Sigmoid colon (tissue), 3 donors: ENCODE results near the gene KLHL30.

Source experiments
- CTCF ChIP-seq, 4 experiments: fragments of 450-650 bp in 3 of 4; fragments of 200-600 bp in 1 of 4; IDR thresholded peaks; one replicate each; pipeline ENCODE4 v1.5.1; 2016 to 2019; ENCODE audit warnings: antibody characterized with exemption in 4 of 4, mild to moderate bottlenecking in 3 of 4, moderate library complexity in 2 of 4
- POLR2A ChIP-seq, 2 donors: fragments of 450-650 bp; IDR thresholded peaks; one replicate each; pipeline ENCODE4 v1.6.1; 2016; ENCODE audit warnings: antibody characterized with exemption in 2 of 2, mild to moderate bottlenecking in 2 of 2, moderate library complexity in 2 of 2

GRCh38 chr2:238164906-238165287 lies 26.4 kb downstream of the KLHL30 start:
- no peak for TF ChIP-seq CTCF (IDR thresholded peaks at IDR 0.05)
- no peak for TF ChIP-seq POLR2A (IDR thresholded peaks at IDR 0.05)
